Keratinocyte (primary cell): ENCODE measurements around the gene DECR2. TPM values are rescaled to one million over a fixed set of nuclear protein-coding genes. Genes with fewer than 3 reads are reported as not detected.

Experiments used
- DNase-seq: peaks from one replicate; pipeline ENCODE4 v3.0.0-alpha.2; 2011; ENCODE audit warnings: low read depth, missing footprints, low spot score
- FAIRE-seq: peaks from 2 replicates; lab custom pipeline; 2011; peaks lifted over from hg19 to GRCh38; lab: Jason Lieb, UNC
- H2AFZ ChIP-seq: 2 replicates; pipeline ENCODE4 v1.6.0; 2012; ENCODE audit warnings: low read length, control low read depth, inconsistent platforms; ENCODE audit not compliant: control insufficient read depth
- H3K27ac ChIP-seq: 2 replicates; pipeline ENCODE4 v1.5.1; 2011; ENCODE audit warnings: low read length; ENCODE audit not compliant: control insufficient read depth, insufficient read depth
- H3K27me3 ChIP-seq: 3 replicates; pipeline ENCODE4 v1.6.0; 2011; ENCODE audit warnings: low read length; ENCODE audit not compliant: control insufficient read depth, insufficient read depth; ENCODE audit errors: extremely low read depth
- H3K36me3 ChIP-seq, 2 experiments: 2 replicates in 1 of 2; 3 replicates in 1 of 2; pipeline ENCODE4 v1.5.1; 2011; ENCODE audit warnings: low read length in 2 of 2, mild to moderate bottlenecking in 1 of 2; ENCODE audit not compliant: control insufficient read depth in 2 of 2, insufficient read depth in 2 of 2; ENCODE audit errors: extremely low read depth in 1 of 2
- H3K4me1 ChIP-seq: 3 replicates; pipeline ENCODE4 v1.5.1; 2011; ENCODE audit warnings: low read length; ENCODE audit not compliant: control insufficient read depth, insufficient read depth; ENCODE audit errors: extremely low read depth
- H3K4me2 ChIP-seq: 3 replicates; pipeline ENCODE4 v1.6.0; 2011; ENCODE audit warnings: low read depth, low read length; ENCODE audit not compliant: control insufficient read depth, insufficient read depth; ENCODE audit errors: extremely low read depth
- H3K4me3 ChIP-seq, 3 experiments: fragments of 200-600 bp in 1 of 3; sonication (generic) in 1 of 3; 2 replicates in 2 of 3; 3 replicates in 1 of 3; pipeline ENCODE4 v1.5.1; 2011 to 2016; ENCODE audit warnings: low read length in 3 of 3, mild to moderate bottlenecking in 3 of 3, control low read depth in 2 of 3, inconsistent platforms in 1 of 3, low read depth in 1 of 3, mixed read lengths in 1 of 3, mixed run types in 1 of 3, moderate library complexity in 1 of 3; ENCODE audit not compliant: control insufficient read depth in 2 of 3, insufficient read depth in 2 of 3; ENCODE audit errors: extremely low read depth in 1 of 3
- H3K79me2 ChIP-seq: 2 replicates; pipeline ENCODE4 v1.6.0; 2012; ENCODE audit warnings: low read length; ENCODE audit not compliant: control insufficient read depth, insufficient read depth
- H3K9ac ChIP-seq: 3 replicates; pipeline ENCODE4 v1.6.0; 2011; ENCODE audit warnings: low read length; ENCODE audit not compliant: control insufficient read depth, insufficient read depth; ENCODE audit errors: extremely low read depth
- H3K9me1 ChIP-seq: 3 replicates; pipeline ENCODE4 v1.6.0; 2011; ENCODE audit warnings: low read length; ENCODE audit not compliant: control insufficient read depth, insufficient read depth; ENCODE audit errors: extremely low read depth
- H3K9me3 ChIP-seq: 2 replicates; pipeline ENCODE4 v1.5.1; 2012; ENCODE audit warnings: low read depth, low read length; ENCODE audit not compliant: control insufficient read depth
- H4K20me1 ChIP-seq: 3 replicates; pipeline ENCODE4 v1.6.0; 2011; ENCODE audit warnings: low read length; ENCODE audit not compliant: control insufficient read depth, insufficient read depth; ENCODE audit errors: extremely low read depth
- EZH2 ChIP-seq: IDR thresholded peaks from one replicate; pipeline ENCODE4 v1.6.1; 2012; ENCODE audit warnings: inconsistent platforms, mild to moderate bottlenecking, low read length, moderate library complexity
- dilution Hi-C: fragments of 300-500 bp; cut with MboI; formaldehyde crosslinking; loops from one replicate; pipeline ENCODE4 v1.7.0; 2020; ENCODE audit warnings: low sequenced_read_pairs; ENCODE audit not compliant: extremely low pct_ligation_motif_present
- polyA plus RNA-seq, 5 experiments: library from polyadenylated mRNA; depleted of rRNA in 3 of 5; stranded (reverse) in 3 of 5; stranded (forward) in 1 of 5; unstranded in 1 of 5; fragments of >200 nt; gene quantifications; 1 replicate in 1 of 5; 2 replicates in 3 of 5; 3 replicates in 1 of 5; pipeline versions ENCODE4 v1.2.1 to v1.2.3, GENCODE V29; 2011 to 2012; ENCODE audit warnings: missing spikeins in 2 of 5, low read depth in 1 of 5, low replicate concordance in 1 of 5
- TF ChIP-seq, protein P1 (sequence below), 3 experiments: IDR thresholded peaks in 1 of 3; conservative IDR thresholded peaks in 1 of 3; optimal IDR thresholded peaks in 1 of 3; 2 replicates in 2 of 3; 3 replicates in 1 of 3; pipeline versions ENCODE3 to v1.5.1; 2011; ENCODE audit warnings: low read length in 3 of 3, mild to moderate bottlenecking in 3 of 3, moderate library complexity in 2 of 3, control low read depth in 1 of 3, inconsistent platforms in 1 of 3; ENCODE audit not compliant: insufficient read depth in 2 of 3; ENCODE audit errors: extremely low read depth in 1 of 3

DECR2 gene
- polyA plus RNA-seq, 1 donor (not counting 4 experiments of a cell fraction or from before 2014, with no cell fraction given): 14.2 TPM

- peaks cover 12% of the 10 kb centered on the region for H3K4me1 ChIP-seq
- H2AFZ ChIP-seq: no peak overlapping the region
- H3K4me3 ChIP-seq: peak overlapping the region; percentile 43 to 67 (median 62)
- H3K27ac ChIP-seq: no peak overlapping the region
- FAIRE-seq (no peak), DNase-seq (no peak)
- no peaks in the 10 kb centered on the region for H3K27me3 ChIP-seq
- H3K9me3 ChIP-seq: no peaks in the 10 kb centered on the region
- dilution Hi-C loops: no loop called here
- TF ChIP-seq, protein P1, sequence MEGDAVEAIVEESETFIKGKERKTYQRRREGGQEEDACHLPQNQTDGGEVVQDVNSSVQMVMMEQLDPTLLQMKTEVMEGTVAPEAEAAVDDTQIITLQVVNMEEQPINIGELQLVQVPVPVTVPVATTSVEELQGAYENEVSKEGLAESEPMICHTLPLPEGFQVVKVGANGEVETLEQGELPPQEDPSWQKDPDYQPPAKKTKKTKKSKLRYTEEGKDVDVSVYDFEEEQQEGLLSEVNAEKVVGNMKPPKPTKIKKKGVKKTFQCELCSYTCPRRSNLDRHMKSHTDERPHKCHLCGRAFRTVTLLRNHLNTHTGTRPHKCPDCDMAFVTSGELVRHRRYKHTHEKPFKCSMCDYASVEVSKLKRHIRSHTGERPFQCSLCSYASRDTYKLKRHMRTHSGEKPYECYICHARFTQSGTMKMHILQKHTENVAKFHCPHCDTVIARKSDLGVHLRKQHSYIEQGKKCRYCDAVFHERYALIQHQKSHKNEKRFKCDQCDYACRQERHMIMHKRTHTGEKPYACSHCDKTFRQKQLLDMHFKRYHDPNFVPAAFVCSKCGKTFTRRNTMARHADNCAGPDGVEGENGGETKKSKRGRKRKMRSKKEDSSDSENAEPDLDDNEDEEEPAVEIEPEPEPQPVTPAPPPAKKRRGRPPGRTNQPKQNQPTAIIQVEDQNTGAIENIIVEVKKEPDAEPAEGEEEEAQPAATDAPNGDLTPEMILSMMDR (optimal IDR thresholded peaks at IDR 0.05 in 1 of 3, IDR thresholded peaks at IDR 0.05 in 1 of 3, conservative IDR thresholded peaks at IDR 0.05 in 1 of 3; ENCODE audit: extremely low read depth in 1 of 3, insufficient read depth in 2 of 3, low read length in 3 of 3): no peak
- no peak for TF ChIP-seq EZH2
- no peaks in the 10 kb centered on the region for H3K9me1 ChIP-seq
- peak overlapping the region; percentile 50 for H3K9ac ChIP-seq
- H4K20me1 ChIP-seq: peaks cover 2% of the 10 kb centered on the region
- peak overlapping the region; percentile 87 for H3K4me2 ChIP-seq
- H3K36me3 ChIP-seq: peaks cover 11 to 20% of the 10 kb centered on the region in 2 experiments
- H3K79me2 ChIP-seq: peaks cover 6% of the 10 kb centered on the region
Measured at GRCh38 chr16:369275-369865, 32.3 kb upstream of the DECR2 start.

GRCh38 chr16:369866-370436, 31.7 kb upstream of the DECR2 start:
- Histone ChIP-seq H3K9ac (peak overlapping the region; percentile 50), H3K4me2 (peak overlapping the region; percentile 87), H3K4me1 (peaks cover 12% of the 10 kb centered on the region), H3K9me1 (no peaks in the 10 kb centered on the region), H3K4me3 (peak overlapping the region; percentile 43 to 67 (median 62)), H3K27me3 (no peaks in the 10 kb centered on the region), H2AFZ (no peak overlapping the region), H3K79me2 (peaks cover 6% of the 10 kb centered on the region), H3K36me3 (peaks cover 11 to 23% of the 10 kb centered on the region in 2 experiments), H4K20me1 (peaks cover 2% of the 10 kb centered on the region), H3K27ac (no peak overlapping the region), H3K9me3 (no peaks in the 10 kb centered on the region)
- FAIRE-seq (no peak), DNase-seq (no peak)
- dilution Hi-C loops: no loop called here
- TF ChIP-seq, protein P1 (optimal IDR thresholded peaks at IDR 0.05 in 1 of 3, IDR thresholded peaks at IDR 0.05 in 1 of 3, conservative IDR thresholded peaks at IDR 0.05 in 1 of 3; ENCODE audit: extremely low read depth in 1 of 3, insufficient read depth in 2 of 3, low read length in 3 of 3): no peak
- TF ChIP-seq EZH2: no peak
